NB4 (cell line): ENCODE results near the gene SEC24A.

Experiments used
- MYC ChIP-seq: IDR thresholded peaks from 2 replicates; pipeline ENCODE4 v1.6.1; 2011; ENCODE audit warnings: low read depth, low read length
- POLR2A ChIP-seq: IDR thresholded peaks from 2 replicates; pipeline ENCODE4 v1.6.1; 2011; ENCODE audit warnings: mild to moderate bottlenecking; ENCODE audit not compliant: insufficient read length; ENCODE audit errors: extremely low read depth
- TF ChIP-seq, protein P1 (sequence below): IDR thresholded peaks from one replicate; pipeline ENCODE4 v1.5.1; 2012; ENCODE audit warnings: low read depth, low read length
- TF ChIP-seq, protein P2 (sequence below): IDR thresholded peaks from 2 replicates; pipeline ENCODE4 v1.6.1; 2011; ENCODE audit warnings: low read depth, low read length

- TF ChIP-seq POLR2A, result no peak
- TF ChIP-seq, protein P1, sequence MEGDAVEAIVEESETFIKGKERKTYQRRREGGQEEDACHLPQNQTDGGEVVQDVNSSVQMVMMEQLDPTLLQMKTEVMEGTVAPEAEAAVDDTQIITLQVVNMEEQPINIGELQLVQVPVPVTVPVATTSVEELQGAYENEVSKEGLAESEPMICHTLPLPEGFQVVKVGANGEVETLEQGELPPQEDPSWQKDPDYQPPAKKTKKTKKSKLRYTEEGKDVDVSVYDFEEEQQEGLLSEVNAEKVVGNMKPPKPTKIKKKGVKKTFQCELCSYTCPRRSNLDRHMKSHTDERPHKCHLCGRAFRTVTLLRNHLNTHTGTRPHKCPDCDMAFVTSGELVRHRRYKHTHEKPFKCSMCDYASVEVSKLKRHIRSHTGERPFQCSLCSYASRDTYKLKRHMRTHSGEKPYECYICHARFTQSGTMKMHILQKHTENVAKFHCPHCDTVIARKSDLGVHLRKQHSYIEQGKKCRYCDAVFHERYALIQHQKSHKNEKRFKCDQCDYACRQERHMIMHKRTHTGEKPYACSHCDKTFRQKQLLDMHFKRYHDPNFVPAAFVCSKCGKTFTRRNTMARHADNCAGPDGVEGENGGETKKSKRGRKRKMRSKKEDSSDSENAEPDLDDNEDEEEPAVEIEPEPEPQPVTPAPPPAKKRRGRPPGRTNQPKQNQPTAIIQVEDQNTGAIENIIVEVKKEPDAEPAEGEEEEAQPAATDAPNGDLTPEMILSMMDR, result no peak
- TF ChIP-seq, protein P2, sequence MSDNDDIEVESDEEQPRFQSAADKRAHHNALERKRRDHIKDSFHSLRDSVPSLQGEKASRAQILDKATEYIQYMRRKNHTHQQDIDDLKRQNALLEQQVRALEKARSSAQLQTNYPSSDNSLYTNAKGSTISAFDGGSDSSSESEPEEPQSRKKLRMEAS, result no peak
- TF ChIP-seq MYC, result no peak
These were observed 87.7 kb downstream of the SEC24A start for GRCh38 chr5:134736173-134736812.
